ENCODE measurements around the gene SBNO1.
"Not testable (repeated sequence)": the region's sequence is repeated elsewhere in the genome, so short reads cannot be mapped to it uniquely, and the experiment has no call there.

Gene SBNO1

DNA sequence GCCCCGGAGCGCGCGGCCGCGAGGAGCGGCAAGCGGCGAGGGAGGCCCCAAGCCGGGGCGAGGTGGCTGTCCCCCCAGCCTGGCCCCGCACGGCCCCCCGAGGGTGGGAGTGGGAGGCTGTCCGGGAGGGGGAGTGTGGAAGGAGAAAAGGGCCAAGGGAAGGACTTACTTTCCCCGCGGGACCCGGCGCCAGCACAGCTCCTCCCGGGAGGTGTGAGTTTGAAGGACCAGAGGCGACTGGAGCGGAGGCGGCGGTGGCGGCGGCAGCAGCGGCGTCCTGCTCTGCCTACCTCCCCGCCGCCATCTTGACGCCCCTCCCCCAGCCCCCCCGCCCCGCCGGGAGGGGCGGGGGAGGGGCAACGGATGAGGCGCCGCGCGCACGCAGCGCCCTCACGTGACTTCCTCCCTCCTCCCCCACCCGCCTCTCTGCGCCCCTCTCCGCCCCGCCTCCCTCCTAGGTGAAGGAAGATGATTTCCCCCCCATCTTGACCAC is at the start of gene SBNO1:
Gene SBNO1 (minus strand): TSS at position 316 of the 493 bp plus-strand sequence. CDS start 14,406 bp downstream, outside the sequence.
- Histone ChIP-seq H3K9me3 (no peaks in the 10 kb centered on the region), H3K27me3 (ENCODE audit: low read depth) (no peaks in the 10 kb centered on the region), H3K4me1 (peaks cover 12% of the 10 kb centered on the region), H3K4me3 (peak within 1 kb of the TSS; percentile 95), H3K36me3 (replicated peaks) (peaks cover 9% of the 10 kb centered on the region; the same call in 1 of the 2 replicates)
- in situ Hi-C loops (cut with MboI; ENCODE audit: low sequenced_read_pairs): no loop called here
- DNase-seq (ENCODE audit: low spot score in 2 of 2): peak; percentile 84 to 95

DNA sequence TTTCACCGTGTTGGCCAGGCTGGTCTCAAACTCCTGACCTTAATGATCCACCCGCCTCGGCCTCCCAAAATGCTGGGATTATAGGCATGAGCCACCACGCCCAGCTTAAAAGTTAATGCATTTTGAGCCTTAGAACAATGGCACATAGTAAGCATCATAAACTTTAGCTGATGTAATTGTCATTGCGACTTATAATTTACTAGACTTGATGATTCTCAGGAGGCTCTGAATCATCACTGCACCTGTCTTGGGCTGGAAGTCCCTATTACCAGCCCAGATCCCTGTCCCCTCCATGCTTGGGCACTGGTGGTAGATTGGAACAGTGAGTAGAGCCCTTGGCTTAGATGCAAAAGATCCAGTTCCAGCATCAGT is 45.4 kb upstream of the SBNO1 start:
- H3K36me3 ChIP-seq (replicated peaks): peaks cover 24% of the 10 kb centered on the region
- H3K4me1 ChIP-seq: no peaks in the 10 kb centered on the region
- in situ Hi-C loops (cut with MboI; ENCODE audit: low sequenced_read_pairs): no loop called here
- H3K9me3 ChIP-seq: no peaks in the 10 kb centered on the region
- H3K4me3 ChIP-seq: no peak overlapping the region
- H3K27me3 ChIP-seq (ENCODE audit: low read depth): no peaks in the 10 kb centered on the region
- DNase-seq (ENCODE audit: low spot score in 2 of 2): no peak

DNA sequence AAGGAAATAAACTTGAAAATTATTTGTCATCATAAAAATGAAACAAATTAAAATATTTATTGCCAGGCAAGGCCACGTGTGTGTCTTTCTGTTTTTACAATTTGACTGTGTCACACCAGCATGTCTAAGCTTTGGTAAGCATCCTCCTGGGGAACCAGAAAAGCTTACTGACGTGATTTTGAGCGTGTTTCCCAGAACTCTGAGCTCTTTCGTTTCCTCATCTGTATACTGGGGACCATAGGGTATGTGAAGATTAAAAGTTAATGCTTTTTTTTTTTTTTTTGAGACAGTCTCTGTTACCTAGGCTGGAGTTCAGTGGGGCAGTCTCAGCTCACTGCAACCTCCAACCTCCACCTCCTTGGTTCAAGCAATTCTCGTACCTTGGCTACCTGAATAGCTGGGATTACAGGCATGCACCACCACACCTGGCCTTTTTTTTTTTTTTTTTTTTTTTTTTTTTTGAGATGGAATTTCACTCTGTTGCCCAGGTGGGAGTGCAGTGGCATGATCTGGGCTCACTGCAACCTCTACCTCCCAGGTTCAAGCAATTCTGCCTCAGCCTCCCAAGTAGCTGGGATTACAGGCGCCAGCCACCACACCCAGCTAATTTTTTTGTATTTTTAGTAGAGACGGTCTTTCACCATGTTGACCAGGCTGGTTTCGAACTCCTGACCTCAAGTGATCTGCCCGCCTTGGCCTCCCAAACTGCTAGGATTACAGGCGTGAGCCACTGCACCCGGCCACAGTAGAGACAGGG is 44.8 kb upstream of the SBNO1 start:
- H3K27me3 ChIP-seq (ENCODE audit: low read depth); H3K4me3 ChIP-seq; H3K9me3 ChIP-seq; in situ Hi-C loops (cut with MboI; ENCODE audit: low sequenced_read_pairs); DNase-seq (ENCODE audit: low spot score in 2 of 2); H3K4me1 ChIP-seq: not testable (repeated sequence)
- H3K36me3 ChIP-seq (replicated peaks): peaks cover 30% of the 10 kb centered on the region

DNA sequence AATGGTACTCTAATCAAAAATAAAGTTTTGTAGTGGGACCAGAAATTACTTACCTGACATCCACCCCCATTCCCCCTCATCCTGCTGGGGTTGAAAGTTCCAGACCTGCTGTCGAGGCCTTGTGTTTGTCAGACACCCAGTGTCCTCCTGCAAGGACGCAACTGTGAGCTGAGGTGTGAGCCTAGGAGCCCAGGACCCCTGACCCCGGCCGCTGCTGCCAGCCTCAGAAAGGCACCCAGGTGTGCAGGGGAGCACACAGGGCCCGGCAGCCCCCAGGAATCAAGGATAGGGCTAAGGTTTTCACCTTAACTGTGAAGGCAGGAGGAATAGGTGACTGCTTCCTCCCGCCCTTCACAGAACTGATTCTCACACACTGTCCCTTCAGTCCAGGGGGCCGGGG is 44.0 kb upstream of the SBNO1 start:
- H3K4me3 ChIP-seq; DNase-seq (ENCODE audit: low spot score in 2 of 2); H3K9me3 ChIP-seq; H3K27me3 ChIP-seq (ENCODE audit: low read depth); in situ Hi-C loops (cut with MboI; ENCODE audit: low sequenced_read_pairs); H3K4me1 ChIP-seq: not testable (repeated sequence)
- peaks cover 38% of the 10 kb centered on the region for H3K36me3 ChIP-seq (replicated peaks)

DNA sequence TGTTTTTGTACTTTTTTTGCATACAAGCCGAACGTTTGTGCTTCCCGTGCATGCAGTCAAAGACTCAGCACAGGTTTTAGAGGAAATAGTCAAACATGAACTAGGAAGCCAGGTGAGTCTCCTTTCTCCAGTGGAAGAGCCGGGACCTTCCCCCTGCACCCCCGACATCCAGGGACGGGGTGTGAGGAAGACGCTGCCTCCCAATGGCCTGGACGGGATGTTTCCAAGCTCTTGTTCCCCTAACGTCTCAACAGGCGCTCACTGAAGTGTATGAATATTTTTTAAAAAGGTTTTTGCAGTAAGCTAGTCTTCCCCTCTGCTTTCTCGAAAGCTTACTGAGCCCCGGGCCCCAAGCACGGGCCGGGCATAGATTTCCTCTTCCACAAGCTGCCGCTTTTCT is 43.3 kb upstream of the SBNO1 start:
- H3K4me1 ChIP-seq; in situ Hi-C loops (cut with MboI; ENCODE audit: low sequenced_read_pairs): not testable (repeated sequence)
- H3K36me3 ChIP-seq (replicated peaks): peaks cover 45% of the 10 kb centered on the region

DNA sequence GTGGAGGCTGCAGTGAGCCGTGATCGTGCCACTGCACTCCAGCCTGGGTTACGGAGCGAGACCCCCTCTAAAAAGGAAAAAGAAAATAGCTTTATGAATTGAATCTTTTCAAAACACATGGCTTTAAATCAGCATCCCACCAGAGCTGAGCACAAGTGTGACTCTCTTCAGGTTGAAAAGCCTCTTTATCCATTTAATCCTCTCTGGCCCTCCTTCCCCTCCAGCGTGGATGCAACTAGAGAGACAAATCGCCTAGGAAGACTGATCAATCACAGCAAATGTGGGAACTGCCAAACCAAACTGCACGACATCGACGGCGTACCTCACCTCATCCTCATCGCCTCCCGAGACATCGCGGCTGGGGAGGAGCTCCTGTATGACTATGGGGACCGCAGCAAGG is 42.6 kb upstream of the SBNO1 start:
- H3K4me3 ChIP-seq; DNase-seq (ENCODE audit: low spot score in 2 of 2); H3K4me1 ChIP-seq; H3K9me3 ChIP-seq; in situ Hi-C loops (cut with MboI; ENCODE audit: low sequenced_read_pairs); H3K27me3 ChIP-seq (ENCODE audit: low read depth): not testable (repeated sequence)
- H3K36me3 ChIP-seq (replicated peaks): peaks cover 52% of the 10 kb centered on the region

More for the DNA sequence above, 43.3 kb upstream of the SBNO1 start:
- H3K9me3 ChIP-seq; H3K27me3 ChIP-seq (ENCODE audit: low read depth); DNase-seq (ENCODE audit: low spot score in 2 of 2); H3K4me3 ChIP-seq: not testable (repeated sequence)

DNA sequence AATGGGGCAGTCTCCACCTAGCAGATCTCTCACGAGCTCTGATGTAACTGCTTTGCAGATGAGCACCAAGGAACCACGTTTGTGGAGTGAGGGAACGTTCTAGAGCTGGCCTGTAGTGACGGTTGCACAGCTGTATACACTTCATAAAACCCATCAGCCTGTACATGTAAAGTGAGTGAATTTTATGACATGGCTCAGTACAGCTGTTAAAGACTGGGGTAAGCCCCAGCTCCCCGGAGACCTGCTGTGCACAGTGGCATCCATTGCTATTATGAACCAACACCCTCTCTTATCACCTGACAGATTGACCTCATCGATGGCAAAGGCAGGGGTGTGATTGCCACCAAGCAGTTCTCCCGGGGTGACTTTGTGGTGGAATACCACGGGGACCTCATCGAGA is 39.9 kb upstream of the SBNO1 start:
- in situ Hi-C loops (cut with MboI; ENCODE audit: low sequenced_read_pairs): no loop called here
- DNase-seq (ENCODE audit: low spot score in 2 of 2): no peak
- Histone ChIP-seq H3K4me3 (no peak overlapping the region), H3K4me1 (no peaks in the 10 kb centered on the region), H3K36me3 (replicated peaks) (peaks cover 70% of the 10 kb centered on the region), H3K27me3 (ENCODE audit: low read depth) (no peaks in the 10 kb centered on the region), H3K9me3 (no peaks in the 10 kb centered on the region)

DNA sequence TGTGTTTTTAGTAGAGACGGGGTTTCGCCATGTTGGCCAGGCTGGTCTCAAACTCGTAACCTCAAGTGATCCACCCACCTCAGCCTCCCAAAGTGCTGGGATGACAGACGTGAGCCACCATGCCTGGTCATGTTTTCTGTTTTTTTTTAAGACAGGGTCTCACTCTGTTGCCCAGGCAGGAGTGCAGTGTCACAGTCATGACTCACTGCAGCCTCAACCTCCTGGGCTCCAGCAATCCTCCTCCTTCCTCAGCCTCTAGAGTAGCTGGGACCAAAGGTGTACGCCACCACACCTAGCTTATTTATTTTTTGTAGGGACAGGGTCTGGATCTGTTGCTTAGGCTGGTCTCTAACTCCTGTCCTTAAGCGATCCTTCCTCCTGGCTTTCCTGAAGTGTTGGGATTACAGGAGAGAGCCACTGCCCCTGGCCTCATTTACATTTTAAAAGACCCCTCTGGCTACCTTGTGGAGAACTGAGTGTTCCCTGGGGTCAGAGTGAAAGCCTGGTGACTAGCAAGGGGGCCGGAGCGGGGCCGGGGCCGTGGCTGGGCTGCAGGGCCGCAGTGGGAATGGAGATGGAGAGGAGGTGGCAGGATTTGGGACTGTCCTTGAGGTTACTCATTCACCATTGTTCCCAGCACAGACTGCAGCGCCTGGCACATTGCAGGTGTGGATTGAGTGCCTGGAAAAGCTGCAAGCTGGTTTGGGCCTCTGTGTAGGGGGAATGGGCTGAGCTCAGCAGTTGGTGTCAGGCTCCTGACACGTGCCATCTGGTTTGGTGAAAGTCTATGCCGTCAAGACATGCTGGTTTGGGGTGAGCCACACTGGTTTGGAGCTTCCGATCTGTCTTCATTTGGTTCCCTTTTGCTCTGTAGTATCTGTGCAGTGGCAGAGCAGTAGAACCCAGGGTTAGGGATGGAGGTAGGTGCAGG is 37.4 kb upstream of the SBNO1 start:
- peaks cover 90% of the 10 kb centered on the region for H3K36me3 ChIP-seq (replicated peaks)
- no peaks in the 10 kb centered on the region for H3K27me3 ChIP-seq (ENCODE audit: low read depth)
- no peaks in the 10 kb centered on the region for H3K4me1 ChIP-seq
- no peak overlapping the region for H3K4me3 ChIP-seq
- no peak for DNase-seq (ENCODE audit: low spot score in 2 of 2)
- in situ Hi-C loops (cut with MboI; ENCODE audit: low sequenced_read_pairs): no loop called here
- H3K9me3 ChIP-seq: no peaks in the 10 kb centered on the region

DNA sequence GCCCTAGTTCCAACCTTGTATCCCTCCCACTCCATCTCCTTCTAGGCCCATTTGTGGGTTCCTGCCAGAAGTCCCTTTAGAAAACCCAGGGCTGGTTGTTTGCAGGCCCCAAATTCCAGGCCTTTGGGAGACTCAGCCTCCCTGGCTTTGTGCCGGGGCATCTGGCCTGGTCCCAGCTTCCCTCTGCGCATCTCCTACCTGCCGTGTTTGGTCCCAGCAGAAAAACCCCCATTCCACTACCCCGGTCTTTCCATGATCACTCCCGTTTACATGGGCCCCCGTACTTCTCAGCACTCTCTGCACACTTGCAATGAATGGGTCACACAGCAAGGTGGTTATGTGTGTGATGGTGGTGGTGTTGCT is 34.6 kb upstream of the SBNO1 start:
- no peak overlapping the region for H3K4me3 ChIP-seq
- DNase-seq (ENCODE audit: low spot score in 2 of 2): no peak
- no peaks in the 10 kb centered on the region for H3K9me3 ChIP-seq
- H3K4me1 ChIP-seq: no peaks in the 10 kb centered on the region
- H3K27me3 ChIP-seq (ENCODE audit: low read depth): no peaks in the 10 kb centered on the region
- in situ Hi-C loops (cut with MboI; ENCODE audit: low sequenced_read_pairs): no loop called here
- peaks cover 90% of the 10 kb centered on the region for H3K36me3 ChIP-seq (replicated peaks)

DNA sequence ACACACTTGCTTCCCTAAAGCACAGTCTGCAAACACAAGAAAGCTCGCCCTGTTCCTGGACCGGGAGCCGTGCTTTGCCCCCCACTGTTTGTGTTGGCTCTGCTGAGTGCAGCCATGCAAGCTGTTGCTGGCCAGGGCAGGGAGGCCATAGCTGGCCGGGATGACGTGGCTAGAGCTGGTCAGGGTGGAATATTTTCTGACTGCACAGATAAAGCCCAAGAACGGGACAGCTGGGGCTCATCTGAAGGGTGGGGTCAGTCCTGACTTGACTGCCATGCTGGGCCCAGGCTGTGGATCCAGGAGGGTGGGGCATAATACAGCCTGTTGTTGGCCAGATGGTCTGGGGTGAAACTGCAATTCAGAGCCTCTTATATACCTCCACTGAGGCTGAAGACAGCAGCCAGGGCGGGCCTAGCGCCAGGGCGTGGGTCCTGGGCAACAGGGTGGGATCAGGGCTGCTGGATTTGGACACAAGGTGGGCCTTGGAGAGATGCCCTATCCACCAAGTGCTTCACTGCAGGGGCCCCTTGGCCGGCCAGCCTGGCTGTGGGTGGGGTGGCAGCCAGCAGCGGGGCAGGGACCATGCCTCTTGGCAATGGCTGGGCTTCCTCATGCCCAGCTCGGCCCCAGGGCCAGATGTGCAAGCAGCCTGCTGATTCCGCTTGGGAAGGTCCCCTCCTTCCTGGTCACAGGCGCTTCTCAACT is 34.1 kb upstream of the SBNO1 start:
- in situ Hi-C loops (cut with MboI; ENCODE audit: low sequenced_read_pairs): no loop called here
- H3K4me3 ChIP-seq: no peak overlapping the region

DNA sequence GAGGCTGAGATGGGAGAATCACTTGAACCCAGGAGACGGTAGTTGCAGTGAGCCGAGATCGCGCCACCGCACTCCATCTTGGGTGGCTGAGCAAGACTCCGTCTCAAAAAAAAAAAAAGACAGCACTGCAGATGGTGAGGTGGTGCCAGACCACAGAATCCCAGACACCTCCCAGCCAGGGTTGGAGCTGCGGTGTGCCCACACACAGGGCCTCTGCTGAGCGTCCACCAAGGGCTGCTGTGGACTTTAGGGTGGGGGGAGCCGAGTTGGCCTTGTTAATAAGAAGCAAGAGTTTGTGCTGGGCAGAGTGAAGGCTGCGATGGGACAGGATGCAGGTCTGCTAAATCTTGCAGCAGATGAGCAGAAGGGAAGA is 33.5 kb upstream of the SBNO1 start:
- in situ Hi-C loops (cut with MboI; ENCODE audit: low sequenced_read_pairs): no loop called here

More for the DNA sequence above, 34.1 kb upstream of the SBNO1 start:
- no peak for DNase-seq (ENCODE audit: low spot score in 2 of 2)
- Histone ChIP-seq H3K36me3 (replicated peaks) (peaks cover 88% of the 10 kb centered on the region), H3K27me3 (ENCODE audit: low read depth) (no peaks in the 10 kb centered on the region), H3K9me3 (no peaks in the 10 kb centered on the region), H3K4me1 (no peaks in the 10 kb centered on the region)

DNA sequence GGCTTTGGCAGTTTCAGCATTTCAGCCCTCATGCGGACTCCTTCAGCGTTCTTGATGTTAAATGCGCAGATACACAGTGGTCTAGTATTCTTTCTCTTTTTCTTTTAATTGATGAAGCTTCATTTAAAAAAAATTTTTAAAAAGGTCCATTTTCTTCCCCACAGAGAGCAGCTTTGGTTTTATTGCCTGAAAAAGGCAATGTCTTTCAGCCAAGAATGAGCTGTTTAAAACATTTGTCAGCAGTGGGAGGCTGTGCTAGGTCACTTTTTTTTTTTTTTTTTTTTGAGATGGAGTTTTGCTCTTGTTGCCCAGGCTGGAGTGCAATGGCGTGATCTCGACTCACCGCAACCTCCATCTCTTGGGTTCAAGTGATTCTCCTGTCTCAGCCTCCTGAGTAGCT is 32.8 kb upstream of the SBNO1 start:
- Histone ChIP-seq H3K36me3 (replicated peaks) (peaks cover 88% of the 10 kb centered on the region), H3K27me3 (ENCODE audit: low read depth) (no peaks in the 10 kb centered on the region)
- in situ Hi-C loops (cut with MboI; ENCODE audit: low sequenced_read_pairs): no loop called here

More for the DNA sequence above, 33.5 kb upstream of the SBNO1 start:
- no peaks in the 10 kb centered on the region for H3K9me3 ChIP-seq
- peaks cover 88% of the 10 kb centered on the region for H3K36me3 ChIP-seq (replicated peaks)
- DNase-seq (ENCODE audit: low spot score in 2 of 2): no peak
- no peaks in the 10 kb centered on the region for H3K4me1 ChIP-seq
- H3K4me3 ChIP-seq: no peak overlapping the region
- H3K27me3 ChIP-seq (ENCODE audit: low read depth): no peaks in the 10 kb centered on the region

DNA sequence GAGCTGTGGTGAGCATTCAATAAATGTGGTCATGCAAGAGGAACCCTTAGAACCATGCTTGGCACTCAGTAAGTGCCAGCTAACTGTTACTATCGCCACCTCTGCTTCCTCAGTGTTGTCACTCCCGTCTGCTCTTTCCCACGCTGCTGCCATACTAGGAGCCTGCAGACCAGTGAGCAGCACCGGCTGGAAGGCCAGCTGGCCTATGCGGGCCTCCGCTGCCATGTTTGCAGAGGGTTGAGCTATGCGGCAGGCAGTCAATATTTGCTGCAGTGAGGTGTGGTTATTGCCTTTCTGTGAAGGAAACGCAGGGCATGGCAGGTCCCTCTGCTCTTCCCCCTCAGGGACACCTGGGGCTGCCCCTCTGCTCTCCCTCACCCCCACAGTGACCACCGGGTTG is 32.3 kb upstream of the SBNO1 start:
- Histone ChIP-seq H3K27me3 (ENCODE audit: low read depth) (no peaks in the 10 kb centered on the region), H3K4me1 (no peaks in the 10 kb centered on the region), H3K4me3 (no peak overlapping the region), H3K9me3 (no peaks in the 10 kb centered on the region), H3K36me3 (replicated peaks) (peaks cover 88% of the 10 kb centered on the region)
- in situ Hi-C loops (cut with MboI; ENCODE audit: low sequenced_read_pairs): no loop called here
- no peak for DNase-seq (ENCODE audit: low spot score in 2 of 2)

More for the DNA sequence above, 32.8 kb upstream of the SBNO1 start:
- no peak for DNase-seq (ENCODE audit: low spot score in 2 of 2)
- Histone ChIP-seq H3K4me1 (no peaks in the 10 kb centered on the region), H3K9me3 (no peaks in the 10 kb centered on the region), H3K4me3 (no peak overlapping the region)

Measured in HAP-1 (cell line).